ENCODE measurements around the gene NLRP3.
"Not testable (repeated sequence)": the region's sequence is repeated elsewhere in the genome, so short reads cannot be mapped to it uniquely, and the experiment has no call there.

Gene NLRP3

DNA sequence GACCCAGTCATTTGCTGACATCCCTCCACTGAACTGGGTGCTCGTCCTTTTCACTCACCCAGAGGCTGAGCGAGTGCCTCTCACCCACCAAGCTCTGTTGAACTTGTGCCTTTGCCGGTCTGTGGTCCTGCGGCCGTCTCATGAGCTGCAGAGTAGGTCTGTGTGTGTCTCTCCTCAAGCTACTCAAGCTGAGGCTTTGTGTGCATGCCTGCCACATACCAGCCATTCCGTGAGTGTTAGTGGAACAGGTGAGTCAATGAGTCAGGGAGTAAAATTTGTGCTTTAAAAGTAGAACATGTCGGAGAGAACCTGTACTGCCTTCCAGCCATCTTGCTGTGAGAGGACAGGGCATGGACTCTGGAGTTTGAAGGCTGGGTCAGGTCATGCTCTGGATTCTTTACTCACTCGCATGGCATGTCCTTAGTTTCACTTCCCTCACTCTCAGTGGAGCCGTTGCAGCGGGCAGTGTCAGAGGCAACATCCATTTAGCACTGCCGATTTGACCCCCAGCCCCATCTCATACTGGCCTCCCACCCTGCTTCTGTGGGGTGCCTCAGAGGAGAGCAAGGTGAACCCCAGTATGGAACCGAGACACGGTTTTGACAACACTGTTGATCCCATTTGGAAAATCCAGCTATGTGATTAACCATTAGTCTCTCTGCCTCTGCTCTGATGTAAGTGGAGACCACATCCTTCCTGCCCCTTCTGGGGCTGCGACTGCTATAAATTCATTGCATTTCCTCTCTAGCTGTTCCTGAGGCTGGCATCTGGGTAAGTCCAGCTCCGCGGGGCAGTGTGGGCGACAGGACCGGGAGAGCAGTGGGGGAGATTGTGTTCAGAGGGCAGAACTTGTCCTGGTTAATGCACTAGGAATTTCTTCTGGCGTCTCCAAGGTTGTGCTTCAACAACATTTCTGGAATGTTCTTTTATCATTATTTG is at the start of gene NLRP3:
NLRP3 (plus strand) TSS at position 751 of the 939 bp plus-strand sequence. CDS start 2,628 bp downstream, outside the sequence.
- no peak for DNase-seq (ENCODE audit: low read depth)

- not testable (repeated sequence) for DNase-seq (ENCODE audit: low read depth)
These were observed 49.6 kb upstream of the NLRP3 start for GRCh38 chr1:247366345-247366744.

DNA sequence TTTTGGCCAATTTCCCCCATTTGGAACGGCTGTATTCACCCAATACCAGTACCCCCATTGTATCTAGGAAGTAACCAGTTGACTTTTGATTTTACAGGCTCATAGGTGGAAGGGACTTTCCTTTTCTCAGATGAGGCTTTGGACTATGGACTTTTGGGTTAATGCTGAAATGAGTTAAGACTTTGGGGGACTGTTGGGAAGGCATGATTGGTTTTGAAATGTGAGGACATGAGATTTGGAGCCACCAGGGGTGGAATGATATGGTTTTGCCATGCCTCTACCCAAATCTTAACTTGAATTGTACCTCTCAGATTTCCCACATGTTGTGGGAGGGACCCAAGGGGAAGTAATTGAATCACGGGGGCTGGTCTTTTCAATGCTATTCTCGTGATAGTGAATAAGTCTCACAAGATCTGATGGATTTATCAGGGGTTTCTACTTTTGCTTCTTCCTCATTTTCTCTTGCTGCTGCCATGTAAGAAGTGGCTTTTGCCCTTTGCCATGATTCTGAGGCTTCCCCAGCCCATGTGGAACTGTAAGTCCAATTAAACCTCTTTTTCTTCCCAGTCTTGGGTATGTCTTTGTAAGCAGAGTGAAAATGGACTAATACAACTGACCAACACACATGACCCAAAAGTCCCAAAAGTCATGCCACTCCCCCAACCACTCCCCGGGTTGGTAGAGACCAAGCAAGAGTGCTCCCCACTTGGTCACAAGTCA is 48.9 kb upstream of the NLRP3 start:
- no peak for DNase-seq (ENCODE audit: low read depth)

DNA sequence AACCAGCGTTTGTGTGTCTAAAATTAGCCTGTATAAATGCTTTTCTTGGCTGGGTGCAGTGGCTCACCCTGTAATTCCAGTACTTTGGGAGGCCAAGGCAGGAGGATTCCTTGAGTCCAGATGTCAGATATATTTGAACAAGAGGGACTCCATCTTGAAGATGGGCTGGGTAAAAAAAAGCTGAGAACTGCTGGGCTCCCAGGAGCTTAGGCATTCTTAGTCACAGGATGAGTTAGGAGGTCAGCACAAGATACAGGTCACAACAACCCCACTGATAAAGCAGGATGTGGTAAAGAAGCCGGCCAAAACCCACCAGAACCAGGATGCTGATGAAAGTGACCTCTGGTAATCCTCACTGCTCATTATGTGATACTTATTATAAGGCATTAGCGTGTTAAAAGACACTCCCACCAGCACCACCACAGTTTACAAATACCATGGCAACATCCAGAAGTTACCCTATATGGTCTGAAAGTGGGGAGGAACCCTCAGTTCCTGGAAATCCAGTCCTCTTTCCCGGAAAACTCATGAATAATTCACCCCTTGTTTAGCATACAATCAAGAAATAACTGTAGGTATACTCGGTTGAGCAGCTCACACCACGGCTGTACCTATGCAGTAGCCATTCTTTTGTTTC is 48.1 kb upstream of the NLRP3 start:
- DNase-seq (ENCODE audit: low read depth), result no peak

- DNase-seq (ENCODE audit: low read depth), result no peak
These were observed 47.4 kb upstream of the NLRP3 start for GRCh38 chr1:247368490-247369145.

DNA sequence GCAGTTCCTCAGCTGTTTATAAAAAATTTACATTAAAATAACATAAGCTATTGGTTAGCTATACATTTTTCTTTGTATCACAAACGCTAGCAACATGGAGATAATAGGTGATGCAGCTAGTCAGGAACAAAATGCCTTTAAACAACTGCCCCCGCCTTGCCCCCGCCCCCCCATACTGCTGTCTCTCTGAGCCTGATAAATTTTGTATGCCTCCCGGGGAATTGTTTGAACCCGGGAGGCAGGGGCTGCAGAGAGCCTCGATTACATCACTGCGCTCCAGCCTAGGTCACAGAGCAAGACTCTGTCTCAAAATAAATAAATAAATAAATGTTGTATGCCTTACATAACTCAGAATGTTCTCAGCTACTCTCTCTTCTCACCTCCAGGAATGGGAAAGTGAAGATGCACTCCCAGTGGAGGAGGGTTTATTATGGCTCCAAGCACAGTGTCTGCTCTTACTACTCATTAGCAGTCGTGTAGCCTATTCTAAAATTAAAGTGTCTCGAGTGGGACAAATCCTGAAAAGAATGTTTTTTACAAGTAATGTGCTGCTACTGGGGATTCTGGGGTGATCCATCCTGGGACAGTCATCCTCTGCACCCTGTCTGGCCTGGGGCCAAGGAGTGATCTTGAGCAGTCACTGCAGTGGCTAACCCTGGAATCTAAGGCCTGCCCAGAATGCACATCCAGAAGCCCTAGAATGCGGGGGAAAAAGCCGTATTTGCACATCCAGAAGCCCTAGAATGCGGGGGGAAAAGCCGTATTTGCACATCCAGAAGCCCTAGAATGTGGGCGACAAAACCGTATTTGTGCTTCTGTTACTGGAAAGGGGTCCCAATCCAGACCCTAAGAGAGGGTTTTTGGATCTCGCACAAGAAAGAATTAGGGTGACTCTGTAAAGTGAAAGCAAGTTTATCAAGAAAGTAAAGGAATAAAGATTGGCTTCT is 44.9 kb upstream of the NLRP3 start:
- no peak for DNase-seq (ENCODE audit: low read depth)

DNA sequence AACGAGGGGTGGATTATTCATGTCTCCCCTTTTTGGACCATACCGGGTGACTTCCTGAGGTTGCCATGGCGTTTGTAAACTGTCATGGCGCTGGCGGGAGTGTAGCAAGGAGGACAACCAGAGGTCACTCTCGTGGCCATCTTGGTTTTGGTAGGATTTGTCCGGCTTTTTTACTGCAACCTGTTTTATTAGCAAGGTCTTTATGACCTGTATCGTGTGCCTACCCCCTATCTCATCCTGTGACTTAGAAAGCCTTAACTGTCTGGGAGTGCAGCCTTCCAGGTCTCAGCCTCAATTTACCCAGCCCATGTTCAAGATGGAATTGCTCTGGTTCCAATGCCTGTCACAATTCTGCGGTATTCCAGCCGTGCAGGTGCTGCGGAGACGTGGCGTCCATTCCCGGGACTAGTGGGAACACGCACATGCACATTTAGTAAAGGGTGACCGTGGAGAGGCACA is 44.1 kb upstream of the NLRP3 start:
- no peak for DNase-seq (ENCODE audit: low read depth)

GRCh38 chr1:247373721-247374141 is 42.2 kb upstream of the NLRP3 start:
- peak; percentile 36 for DNase-seq (ENCODE audit: low read depth)

GRCh38 chr1:247374651-247375334 is 41.2 kb upstream of the NLRP3 start:
- not testable (repeated sequence) for DNase-seq (ENCODE audit: low read depth)

DNA sequence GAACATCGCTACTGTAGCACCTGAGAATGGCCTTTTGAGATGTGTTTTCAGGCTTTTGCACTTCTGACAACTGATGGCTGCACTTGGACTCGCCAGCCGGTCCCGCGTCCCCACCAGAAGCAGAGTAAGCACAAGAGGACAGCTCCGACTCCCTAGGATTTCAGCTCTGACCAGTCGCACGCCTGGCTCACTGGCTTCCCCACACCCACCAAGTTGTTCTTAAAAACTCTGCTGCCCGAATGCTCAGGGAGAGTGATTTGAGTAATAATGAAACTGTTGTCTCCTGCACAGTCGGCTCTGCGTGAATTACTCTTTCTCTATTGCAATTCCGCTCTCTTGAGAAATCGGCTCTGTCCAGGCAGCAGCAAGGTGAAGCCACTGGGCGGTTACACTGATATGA is 40.2 kb upstream of the NLRP3 start:
- DNase-seq (ENCODE audit: low read depth), result no peak

GRCh38 chr1:247376659-247377058 is 39.3 kb upstream of the NLRP3 start:
- no peak for DNase-seq (ENCODE audit: low read depth)

DNA sequence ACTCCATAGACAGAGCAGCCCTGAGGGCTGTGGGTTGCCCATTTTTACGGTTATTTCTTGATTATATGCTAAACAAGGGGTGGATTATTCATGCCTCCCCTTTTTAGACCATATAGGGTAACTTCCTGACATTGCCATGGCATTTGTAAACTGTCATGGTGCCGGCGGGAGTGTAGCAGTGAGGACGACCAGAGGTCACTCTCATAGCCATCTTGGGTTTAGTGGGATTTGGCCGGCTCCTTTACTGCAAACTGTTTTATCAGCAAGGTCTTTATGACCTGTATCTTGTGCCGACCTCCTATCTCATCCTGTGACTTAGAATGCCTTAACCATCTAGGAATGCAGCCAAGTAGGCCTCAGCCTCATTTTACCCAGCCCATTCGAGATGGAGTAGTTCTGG is 38.3 kb upstream of the NLRP3 start:
- not testable (repeated sequence) for DNase-seq (ENCODE audit: low read depth)

DNA sequence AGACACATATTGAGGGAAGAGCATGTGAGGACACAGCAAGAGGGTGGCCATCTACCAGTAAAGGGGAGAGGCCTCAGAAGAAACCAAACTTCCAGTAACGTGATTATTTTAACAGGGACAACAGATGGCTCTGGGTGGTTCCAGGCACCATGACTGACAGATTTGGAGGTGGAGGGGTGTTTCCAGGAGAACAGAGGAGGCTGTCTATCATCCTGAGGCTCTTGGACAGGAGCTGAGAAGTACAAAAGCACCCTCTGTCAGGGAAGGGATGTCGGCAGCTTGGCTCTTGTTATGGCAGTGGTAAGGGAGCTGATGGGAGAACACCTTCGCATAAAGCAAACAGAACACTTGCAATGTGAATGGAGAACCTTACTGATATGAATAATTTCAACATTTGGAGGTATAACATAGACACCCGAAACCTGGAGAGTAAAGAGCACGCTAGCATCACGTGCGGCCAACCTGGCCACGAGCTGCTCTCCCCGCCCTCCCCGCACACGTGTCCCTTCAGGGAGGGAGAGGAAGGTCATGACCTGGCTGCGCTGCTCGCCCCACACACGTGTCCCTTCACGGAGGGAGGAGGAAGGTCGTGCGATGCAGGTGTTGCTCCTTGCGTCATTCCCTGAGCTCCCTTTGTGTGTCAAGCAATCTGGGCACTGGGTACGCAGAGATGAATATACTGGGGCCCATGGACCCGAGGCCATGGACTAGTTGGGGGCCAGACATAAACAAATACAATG is 37.5 kb upstream of the NLRP3 start:
- no peak for DNase-seq (ENCODE audit: low read depth)

DNA sequence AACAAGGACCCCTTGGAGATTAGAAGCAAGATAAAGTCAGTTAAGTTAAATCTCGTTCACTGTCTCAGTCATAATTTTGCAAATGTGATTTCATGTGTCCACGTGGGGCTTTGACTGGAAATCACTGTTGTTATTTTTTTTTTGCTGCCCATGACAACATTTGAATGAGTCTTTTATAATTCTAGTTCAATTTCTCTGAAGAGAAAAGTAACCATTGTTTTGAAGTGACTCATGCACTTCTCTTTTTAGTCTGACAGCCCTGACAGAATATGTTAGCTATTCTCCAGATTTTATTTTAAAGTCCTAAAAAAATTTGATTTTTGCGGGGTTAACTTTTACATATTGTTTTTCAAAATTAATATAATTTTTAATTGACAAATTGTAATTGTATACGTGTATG is 30.7 kb upstream of the NLRP3 start:
- DNase-seq (ENCODE audit: low read depth), result no peak

- no peak for DNase-seq (ENCODE audit: low read depth)
These were observed 29.8 kb upstream of the NLRP3 start for GRCh38 chr1:247386217-247386616.

DNA sequence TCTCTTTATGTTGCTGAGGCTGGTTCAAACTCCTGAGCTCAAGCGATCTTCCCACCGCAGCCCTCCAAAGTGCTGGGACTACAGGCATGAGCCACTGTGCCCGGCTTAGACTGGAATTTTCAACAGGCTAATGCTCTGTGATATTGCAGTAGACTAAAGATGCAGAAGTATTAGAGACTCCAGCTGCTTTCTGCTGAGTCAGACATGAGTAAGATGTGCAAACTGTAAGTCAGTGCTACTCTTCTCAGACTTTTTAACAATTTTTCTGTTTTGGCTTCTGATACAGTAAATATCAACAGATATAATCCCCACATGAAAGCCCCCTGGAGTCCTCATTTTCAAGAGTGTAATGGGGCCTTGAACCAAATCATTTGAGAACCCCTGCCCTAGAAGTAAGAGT is 29.3 kb upstream of the NLRP3 start:
- DNase-seq (ENCODE audit: low read depth), result no peak

DNA sequence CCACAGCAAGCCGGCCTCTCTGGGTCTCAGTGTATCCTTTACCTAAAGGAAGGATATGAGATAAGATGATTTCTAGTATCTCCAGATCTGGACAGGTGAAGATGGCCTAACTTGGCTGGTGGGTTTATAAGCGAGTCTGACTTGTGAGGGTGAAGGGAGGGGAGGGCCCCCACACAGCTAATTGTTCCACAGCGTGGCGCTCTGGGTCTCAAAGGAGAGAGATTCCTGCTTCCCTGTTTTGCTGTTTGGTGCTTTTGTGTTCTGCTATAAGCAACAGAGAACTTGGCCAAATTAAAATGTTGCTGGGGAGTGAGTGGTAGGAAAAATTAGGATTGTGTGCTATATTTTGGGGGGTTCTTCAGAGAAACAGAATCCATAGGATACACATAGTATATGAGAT is 28.9 kb upstream of the NLRP3 start:
- DNase-seq (ENCODE audit: low read depth), result no peak

- DNase-seq (ENCODE audit: low read depth), result no peak
These were observed 28.4 kb upstream of the NLRP3 start for GRCh38 chr1:247387565-247387964.

- peak; percentile 78 for DNase-seq (ENCODE audit: low read depth)
These were observed 25.7 kb upstream of the NLRP3 start for GRCh38 chr1:247390116-247390791.
